ENCODE data around the gene AP2S1.

GRCh38 chr19:46872967-46873366 is 22.3 kb upstream of the AP2S1 start:
- TF ChIP-seq KDM1A (IDR thresholded peaks at IDR 0.05; ENCODE audit: low read depth) (no peak), CTCF (IDR thresholded peaks at IDR 0.05) (no peak), EP300 (IDR thresholded peaks at IDR 0.05) (no peak), SREBF2 (IDR thresholded peaks at IDR 0.05) (no peak), REST (IDR thresholded peaks at IDR 0.05) (no peak), RFX5 (IDR thresholded peaks at IDR 0.05) (no peak)

Data from A549 (cell line).